22Rv1 (cell line): Measurements from ENCODE around the gene MADD.

Experiments used
- ZFX ChIP-seq: fragments of 450-650 bp; IDR thresholded peaks from 2 replicates; pipeline ENCODE4 v1.6.1; 2017; ENCODE audit warnings: antibody characterized with exemption, borderline replicate concordance
- TF ChIP-seq, protein P1 (sequence below): fragments of 450-650 bp; IDR thresholded peaks from 2 replicates; pipeline ENCODE4 v1.5.1; 2017; ENCODE audit warnings: mild to moderate bottlenecking

DNA sequence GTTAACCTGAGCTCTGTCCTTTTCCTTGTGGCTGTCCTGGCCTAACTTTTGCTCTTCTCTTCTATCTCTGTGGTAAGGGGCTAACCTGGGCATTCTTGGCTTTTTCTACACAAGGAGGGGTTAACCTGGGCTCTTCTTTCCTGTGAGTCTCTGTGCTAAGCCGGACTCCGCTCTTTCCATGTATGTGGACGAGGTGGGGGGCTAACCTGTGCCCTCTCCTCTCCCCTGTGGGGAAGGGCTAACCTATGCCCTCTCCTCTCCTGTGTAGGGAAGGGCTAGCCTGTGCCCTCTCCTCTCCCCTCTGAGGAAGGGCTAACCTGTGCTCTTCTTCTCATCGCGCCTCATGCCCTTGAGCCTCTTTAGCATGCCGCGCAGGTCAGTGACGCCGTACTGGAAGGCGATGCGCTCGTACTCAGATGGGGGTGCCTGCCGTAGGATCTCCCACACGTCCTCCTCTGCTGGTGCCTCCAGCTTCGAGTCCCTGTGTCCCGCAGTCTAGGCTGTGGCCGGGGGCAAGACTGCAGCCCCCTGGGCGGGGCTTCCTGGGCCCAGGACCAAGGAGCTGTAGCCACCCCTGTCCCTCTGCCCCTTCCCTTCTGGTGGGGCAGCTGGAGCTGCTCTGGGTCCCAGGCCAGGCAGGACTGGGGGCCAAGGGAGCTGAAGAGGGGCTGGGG, 76.1 kb downstream of the MADD start:
- TF ChIP-seq, protein P1, sequence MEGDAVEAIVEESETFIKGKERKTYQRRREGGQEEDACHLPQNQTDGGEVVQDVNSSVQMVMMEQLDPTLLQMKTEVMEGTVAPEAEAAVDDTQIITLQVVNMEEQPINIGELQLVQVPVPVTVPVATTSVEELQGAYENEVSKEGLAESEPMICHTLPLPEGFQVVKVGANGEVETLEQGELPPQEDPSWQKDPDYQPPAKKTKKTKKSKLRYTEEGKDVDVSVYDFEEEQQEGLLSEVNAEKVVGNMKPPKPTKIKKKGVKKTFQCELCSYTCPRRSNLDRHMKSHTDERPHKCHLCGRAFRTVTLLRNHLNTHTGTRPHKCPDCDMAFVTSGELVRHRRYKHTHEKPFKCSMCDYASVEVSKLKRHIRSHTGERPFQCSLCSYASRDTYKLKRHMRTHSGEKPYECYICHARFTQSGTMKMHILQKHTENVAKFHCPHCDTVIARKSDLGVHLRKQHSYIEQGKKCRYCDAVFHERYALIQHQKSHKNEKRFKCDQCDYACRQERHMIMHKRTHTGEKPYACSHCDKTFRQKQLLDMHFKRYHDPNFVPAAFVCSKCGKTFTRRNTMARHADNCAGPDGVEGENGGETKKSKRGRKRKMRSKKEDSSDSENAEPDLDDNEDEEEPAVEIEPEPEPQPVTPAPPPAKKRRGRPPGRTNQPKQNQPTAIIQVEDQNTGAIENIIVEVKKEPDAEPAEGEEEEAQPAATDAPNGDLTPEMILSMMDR = no peak
- TF ChIP-seq ZFX = no peak
